PFSK-1 (cell line): ENCODE results near the gene PCDHGA8.

Experiments
- POLR2AphosphoS5 ChIP-seq: IDR thresholded peaks from 2 replicates; pipeline ENCODE4 v1.6.1; 2012; ENCODE audit warnings: low read depth, mild to moderate bottlenecking, control low read depth, low read length, moderate library complexity
- TF ChIP-seq, protein P1 (sequence below), 2 experiments: IDR thresholded peaks; 2 replicates each; pipeline versions ENCODE4 v1.6.1 to v1.8.0; 2011 to 2012; ENCODE audit warnings: low read depth in 2 of 2, low read length in 2 of 2, control low read depth in 1 of 2, inconsistent platforms in 1 of 2, mild to moderate bottlenecking in 1 of 2, moderate library complexity in 1 of 2; ENCODE audit not compliant: insufficient read depth in 1 of 2

DNA sequence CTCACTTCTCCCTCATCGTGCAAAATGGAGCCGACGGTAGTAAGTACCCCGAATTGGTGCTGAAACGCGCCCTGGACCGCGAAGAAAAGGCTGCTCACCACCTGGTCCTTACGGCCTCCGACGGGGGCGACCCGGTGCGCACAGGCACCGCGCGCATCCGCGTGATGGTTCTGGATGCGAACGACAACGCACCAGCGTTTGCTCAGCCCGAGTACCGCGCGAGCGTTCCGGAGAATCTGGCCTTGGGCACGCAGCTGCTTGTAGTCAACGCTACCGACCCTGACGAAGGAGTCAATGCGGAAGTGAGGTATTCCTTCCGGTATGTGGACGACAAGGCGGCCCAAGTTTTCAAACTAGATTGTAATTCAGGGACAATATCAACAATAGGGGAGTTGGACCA lies 38.9 kb downstream of the PCDHGA8 start:
- TF ChIP-seq, protein P1, sequence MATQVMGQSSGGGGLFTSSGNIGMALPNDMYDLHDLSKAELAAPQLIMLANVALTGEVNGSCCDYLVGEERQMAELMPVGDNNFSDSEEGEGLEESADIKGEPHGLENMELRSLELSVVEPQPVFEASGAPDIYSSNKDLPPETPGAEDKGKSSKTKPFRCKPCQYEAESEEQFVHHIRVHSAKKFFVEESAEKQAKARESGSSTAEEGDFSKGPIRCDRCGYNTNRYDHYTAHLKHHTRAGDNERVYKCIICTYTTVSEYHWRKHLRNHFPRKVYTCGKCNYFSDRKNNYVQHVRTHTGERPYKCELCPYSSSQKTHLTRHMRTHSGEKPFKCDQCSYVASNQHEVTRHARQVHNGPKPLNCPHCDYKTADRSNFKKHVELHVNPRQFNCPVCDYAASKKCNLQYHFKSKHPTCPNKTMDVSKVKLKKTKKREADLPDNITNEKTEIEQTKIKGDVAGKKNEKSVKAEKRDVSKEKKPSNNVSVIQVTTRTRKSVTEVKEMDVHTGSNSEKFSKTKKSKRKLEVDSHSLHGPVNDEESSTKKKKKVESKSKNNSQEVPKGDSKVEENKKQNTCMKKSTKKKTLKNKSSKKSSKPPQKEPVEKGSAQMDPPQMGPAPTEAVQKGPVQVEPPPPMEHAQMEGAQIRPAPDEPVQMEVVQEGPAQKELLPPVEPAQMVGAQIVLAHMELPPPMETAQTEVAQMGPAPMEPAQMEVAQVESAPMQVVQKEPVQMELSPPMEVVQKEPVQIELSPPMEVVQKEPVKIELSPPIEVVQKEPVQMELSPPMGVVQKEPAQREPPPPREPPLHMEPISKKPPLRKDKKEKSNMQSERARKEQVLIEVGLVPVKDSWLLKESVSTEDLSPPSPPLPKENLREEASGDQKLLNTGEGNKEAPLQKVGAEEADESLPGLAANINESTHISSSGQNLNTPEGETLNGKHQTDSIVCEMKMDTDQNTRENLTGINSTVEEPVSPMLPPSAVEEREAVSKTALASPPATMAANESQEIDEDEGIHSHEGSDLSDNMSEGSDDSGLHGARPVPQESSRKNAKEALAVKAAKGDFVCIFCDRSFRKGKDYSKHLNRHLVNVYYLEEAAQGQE (IDR thresholded peaks at IDR 0.05; ENCODE audit: insufficient read depth in 1 of 2, low read depth in 2 of 2, low read length in 2 of 2) = no peak
- TF ChIP-seq POLR2AphosphoS5 = no peak
